Activated naive CD8-positive, alpha-beta T cell treated with anti-CD3 and anti-CD28 coated beads, Interleukin-2, amount 10 ng/mL, durations not matched to agents 7 days and 5 days (primary cell): ENCODE results near the gene PDP2. TPM values are rescaled to one million over a fixed set of nuclear protein-coding genes. Genes with fewer than 3 reads are reported as not detected.
"Not testable (repeated sequence)": the region's sequence is repeated elsewhere in the genome, so short reads cannot be mapped to it uniquely, and the experiment has no call there.

Experiments
- ATAC-seq: fragments of 150-1000 bp; cut with Tn5 transposase; one replicate; pipeline ENCODE4 v1.10.0; 2021; ENCODE audit warnings: low read depth, moderate library complexity
- POLR2A ChIA-PET: fragments of 350-600 bp; sonication (Branson Sonifier 250); formaldehyde crosslinking; loops from one replicate; lab custom pipeline; 2021; ENCODE audit warnings: antibody characterized with exemption; lab: Charles Lee
- DNase-seq: peaks from one replicate; pipeline ENCODE4 v3.0.0; 2021
- H3K27ac Mint-ChIP-seq: one replicate; pipeline ENCODE4 v1.8.0; 2022; ENCODE audit warnings: mild to moderate bottlenecking, mixed read lengths
- H3K27me3 Mint-ChIP-seq: one replicate; pipeline ENCODE4 v1.8.0; 2022; ENCODE audit warnings: mild to moderate bottlenecking, moderate library complexity, mixed read lengths
- H3K36me3 Mint-ChIP-seq: one replicate; pipeline ENCODE4 v1.8.0; 2021; ENCODE audit warnings: mild to moderate bottlenecking, mixed read lengths
- H3K4me1 Mint-ChIP-seq: one replicate; pipeline ENCODE4 v1.8.0; 2021; ENCODE audit warnings: mixed read lengths
- H3K4me3 Mint-ChIP-seq: one replicate; pipeline ENCODE4 v1.8.0; 2022; ENCODE audit warnings: mild to moderate bottlenecking, moderate library complexity, mixed read lengths
- H3K9me3 Mint-ChIP-seq: one replicate; pipeline ENCODE4 v1.8.0; 2021; ENCODE audit warnings: mixed read lengths
- total RNA-seq, 2 experiments: library from RNA; stranded (reverse); gene quantifications; one replicate each; pipeline ENCODE4 v1.2.3, GENCODE V29; 2021

Gene PDP2
- total RNA-seq, 2 experiments from 2014 or later = 26.6 TPM

- peaks cover 3% of the 10 kb centered on the region for H3K27me3 Mint-ChIP-seq
- ATAC-seq (peak; percentile 91), DNase-seq (peak; percentile 64)
- peaks cover 2% of the 10 kb centered on the region for H3K36me3 Mint-ChIP-seq
- H3K4me3 Mint-ChIP-seq = no peak overlapping the region
- POLR2A ChIA-PET = interaction anchor here (1.0 to 1.8 kb wide), 3 partner anchors 15 to 37 kb away, joined by 3 to 7 read pairs (median 4); partner anchors contain the start of gene PDP2
- H3K4me1 Mint-ChIP-seq = peaks cover 15% of the 10 kb centered on the region
- no peaks in the 10 kb centered on the region for H3K9me3 Mint-ChIP-seq
- no peak overlapping the region for H3K27ac Mint-ChIP-seq
Measured at GRCh38 chr16:66894948-66895688, 14.8 kb downstream of the PDP2 start.

DNA sequence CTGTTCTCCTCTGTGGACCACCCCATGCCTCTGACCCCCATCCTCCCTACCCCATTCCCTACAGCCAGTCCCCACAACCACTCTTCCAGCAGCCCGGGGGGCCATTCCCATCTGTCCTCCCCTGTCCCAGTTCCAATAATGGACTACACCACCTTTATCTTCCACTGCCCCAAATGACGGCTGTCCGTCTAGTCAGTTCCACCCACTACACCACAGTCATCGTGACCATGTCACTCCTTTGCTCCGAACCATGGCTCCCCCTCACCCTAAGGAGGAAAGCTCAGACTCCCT is 15.3 kb downstream of the PDP2 start:
- DNase-seq (no peak), ATAC-seq (no peak)
- POLR2A ChIA-PET = interaction anchor here (1.0 to 1.8 kb wide), 3 partner anchors 15 to 36 kb away, joined by 3 to 7 read pairs (median 4); partner anchors contain the start of gene PDP2
- Mint-ChIP-seq H3K27me3 (peaks cover 3% of the 10 kb centered on the region), H3K36me3 (peaks cover 2% of the 10 kb centered on the region), H3K4me3 (no peak overlapping the region), H3K4me1 (peaks cover 15% of the 10 kb centered on the region), H3K9me3 (no peaks in the 10 kb centered on the region), H3K27ac (no peak overlapping the region)

- Mint-ChIP-seq H3K36me3 (peaks cover 2% of the 10 kb centered on the region), H3K27me3 (peaks cover 3% of the 10 kb centered on the region), H3K27ac (peak overlapping the region; percentile 3), H3K9me3 (no peaks in the 10 kb centered on the region), H3K4me1 (peaks cover 15% of the 10 kb centered on the region), H3K4me3 (no peak overlapping the region)
- DNase-seq (no peak), ATAC-seq (no peak)
- POLR2A ChIA-PET = interaction anchor here (1.0 to 1.8 kb wide), 3 partner anchors 16 to 36 kb away, joined by 3 to 7 read pairs (median 4); partner anchors contain the start of gene PDP2
Measured at GRCh38 chr16:66895999-66896398, 15.7 kb downstream of the PDP2 start.

DNA sequence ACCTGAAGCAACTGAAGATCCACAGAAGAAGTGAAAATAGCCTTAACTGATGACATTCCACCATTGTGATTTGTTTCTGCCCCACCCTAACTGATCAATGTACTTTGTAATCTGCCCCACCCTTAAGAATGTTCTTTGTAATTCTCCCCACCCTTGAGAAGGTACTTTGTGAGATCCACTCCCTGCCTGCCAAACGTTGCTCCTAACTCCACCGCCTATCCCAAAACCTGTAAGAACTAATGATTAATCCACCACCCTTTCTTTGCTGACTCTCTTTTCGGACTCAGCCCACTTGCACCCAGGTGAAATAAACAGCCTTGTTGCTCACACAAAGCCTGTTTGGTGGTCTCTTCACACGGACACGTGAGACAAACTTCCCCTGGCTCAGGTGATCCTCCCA is 16.4 kb downstream of the PDP2 start:
- H3K36me3 Mint-ChIP-seq, ATAC-seq, H3K4me3 Mint-ChIP-seq, H3K27ac Mint-ChIP-seq, POLR2A ChIA-PET, DNase-seq, H3K9me3 Mint-ChIP-seq, H3K27me3 Mint-ChIP-seq: not testable (repeated sequence)
- peaks cover 15% of the 10 kb centered on the region for H3K4me1 Mint-ChIP-seq

GRCh38 chr16:66898207-66898606 is 17.9 kb downstream of the PDP2 start:
- no peak for DNase-seq
- H3K27ac Mint-ChIP-seq = no peak overlapping the region
- ATAC-seq = no peak
- no peak overlapping the region for H3K4me3 Mint-ChIP-seq
- H3K36me3 Mint-ChIP-seq = no peaks in the 10 kb centered on the region
- peaks cover 3% of the 10 kb centered on the region for H3K27me3 Mint-ChIP-seq
- POLR2A ChIA-PET = no interaction called here
- H3K9me3 Mint-ChIP-seq = no peaks in the 10 kb centered on the region
- peaks cover 7% of the 10 kb centered on the region for H3K4me1 Mint-ChIP-seq

GRCh38 chr16:66898933-66899309 is 18.6 kb downstream of the PDP2 start:
- no peaks in the 10 kb centered on the region for H3K9me3 Mint-ChIP-seq
- peaks cover 3% of the 10 kb centered on the region for H3K27me3 Mint-ChIP-seq
- no peak overlapping the region for H3K4me3 Mint-ChIP-seq
- ATAC-seq (no peak), DNase-seq (no peak)
- peak overlapping the region; percentile 27 for H3K27ac Mint-ChIP-seq
- no peaks in the 10 kb centered on the region for H3K36me3 Mint-ChIP-seq
- POLR2A ChIA-PET = no interaction called here
- H3K4me1 Mint-ChIP-seq = peaks cover 6% of the 10 kb centered on the region

GRCh38 chr16:66899310-66899944 is 19.1 kb downstream of the PDP2 start:
- Mint-ChIP-seq H3K4me1 (peaks cover 5% of the 10 kb centered on the region), H3K27me3 (peaks cover 3% of the 10 kb centered on the region), H3K9me3 (no peaks in the 10 kb centered on the region), H3K36me3 (no peaks in the 10 kb centered on the region), H3K27ac (no peak overlapping the region), H3K4me3 (no peak overlapping the region)
- DNase-seq = no peak
- no peak for ATAC-seq
- POLR2A ChIA-PET = no interaction called here

DNA sequence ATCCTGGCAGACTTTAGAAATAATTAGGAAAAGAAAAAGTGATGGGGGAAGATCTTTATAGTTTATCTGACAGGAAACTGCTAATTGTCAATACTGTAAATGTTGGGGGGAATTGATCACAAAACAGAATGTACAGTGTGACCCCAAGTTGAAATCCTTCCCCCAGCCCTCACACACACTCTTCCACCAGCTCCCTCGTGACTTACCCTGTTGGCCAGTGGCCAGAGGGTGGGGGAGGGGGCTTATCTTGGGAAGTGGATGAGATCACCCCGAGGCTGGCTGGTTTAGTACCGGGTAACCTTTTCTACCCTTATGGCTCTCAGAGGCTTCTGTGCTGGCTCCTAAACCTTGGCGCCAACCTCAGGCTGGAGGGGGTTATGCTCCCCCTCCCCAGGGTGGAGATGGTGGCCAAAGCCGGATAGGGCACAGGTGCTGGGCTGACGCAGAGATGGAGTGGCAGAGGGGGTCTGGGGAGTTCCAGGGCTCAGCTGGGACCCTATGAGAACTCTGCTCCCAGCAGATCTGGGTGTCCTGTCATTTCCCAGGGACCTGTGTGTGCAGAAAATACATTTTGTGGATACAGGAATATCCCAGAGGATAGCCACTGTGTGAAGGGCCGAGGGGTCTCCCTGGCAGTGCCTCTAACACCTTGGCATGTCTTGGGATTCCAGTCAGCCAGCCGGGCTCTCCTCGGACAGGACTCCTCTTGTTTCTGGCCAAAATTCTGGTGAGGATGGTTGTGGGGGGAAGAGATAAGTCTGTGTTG is 19.8 kb downstream of the PDP2 start:
- Mint-ChIP-seq H3K27me3 (peaks cover 3% of the 10 kb centered on the region), H3K4me1 (peaks cover 4% of the 10 kb centered on the region), H3K9me3 (no peaks in the 10 kb centered on the region), H3K36me3 (no peaks in the 10 kb centered on the region), H3K4me3 (no peak overlapping the region), H3K27ac (no peak overlapping the region)
- POLR2A ChIA-PET = no interaction called here
- DNase-seq (no peak), ATAC-seq (no peak)

DNA sequence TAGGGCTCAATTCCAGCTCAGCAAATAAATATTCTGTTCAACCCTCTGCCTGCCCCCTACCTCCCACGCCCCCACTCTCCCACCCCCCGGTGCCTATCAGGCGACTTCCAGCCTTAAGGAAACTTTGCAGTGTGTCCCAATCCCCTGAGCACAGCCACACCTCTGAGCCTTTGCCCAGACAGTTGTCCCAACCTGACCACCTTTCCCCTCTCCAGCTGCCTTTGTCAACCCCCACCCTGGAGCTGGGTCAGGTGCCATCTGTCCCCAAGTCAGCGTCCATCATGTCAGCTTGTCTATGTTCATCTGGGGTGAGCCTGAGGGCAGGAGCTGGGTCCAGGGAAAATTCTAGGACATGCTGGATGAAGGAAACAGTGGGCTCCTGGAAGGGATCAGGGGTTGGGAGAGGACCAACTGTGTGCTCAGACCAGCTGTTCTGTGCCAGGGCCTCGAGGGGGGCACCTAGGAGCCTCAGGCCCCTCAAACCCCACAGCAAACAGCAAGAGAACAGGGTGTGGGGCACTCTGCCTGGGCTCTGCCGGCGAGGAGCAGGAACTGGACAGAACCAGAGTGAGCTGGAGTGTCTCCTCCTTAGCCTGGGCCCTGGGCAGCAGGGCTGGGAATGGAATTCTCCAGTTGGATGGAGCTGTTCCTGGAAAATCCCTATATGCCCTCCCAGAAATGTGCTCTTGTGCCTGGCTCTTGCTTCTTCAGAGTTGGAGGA is 20.6 kb downstream of the PDP2 start:
- H3K4me3 Mint-ChIP-seq = no peak overlapping the region
- no peak overlapping the region for H3K27ac Mint-ChIP-seq
- POLR2A ChIA-PET = no interaction called here
- H3K4me1 Mint-ChIP-seq = peaks cover 6% of the 10 kb centered on the region
- ATAC-seq = no peak
- H3K36me3 Mint-ChIP-seq = no peaks in the 10 kb centered on the region
- no peak for DNase-seq
- peaks cover 3% of the 10 kb centered on the region for H3K27me3 Mint-ChIP-seq
- H3K9me3 Mint-ChIP-seq = no peaks in the 10 kb centered on the region

DNA sequence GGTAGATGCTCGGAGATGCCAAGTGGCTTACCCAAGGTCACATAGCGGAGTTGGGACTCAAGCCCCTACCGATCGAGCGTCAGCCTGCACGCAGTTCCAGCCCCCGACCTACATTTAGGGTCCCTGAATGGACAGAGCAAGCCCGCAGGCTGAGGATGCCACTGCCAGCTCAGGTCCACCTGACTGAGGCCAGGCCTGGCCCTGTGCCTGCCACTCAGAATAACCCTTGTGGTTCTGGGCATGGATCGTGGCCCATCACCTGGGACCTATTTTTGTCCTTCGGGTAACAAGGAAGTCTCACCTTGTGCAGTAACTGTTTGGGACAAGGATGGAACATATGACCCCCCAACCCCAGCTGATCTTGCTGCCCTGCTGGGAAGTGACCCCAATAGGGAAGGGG is 21.3 kb downstream of the PDP2 start:
- Mint-ChIP-seq H3K4me1 (peaks cover 11% of the 10 kb centered on the region), H3K9me3 (no peaks in the 10 kb centered on the region), H3K27me3 (peaks cover 3% of the 10 kb centered on the region), H3K36me3 (no peaks in the 10 kb centered on the region), H3K4me3 (no peak overlapping the region), H3K27ac (no peak overlapping the region)
- DNase-seq (no peak), ATAC-seq (no peak)
- POLR2A ChIA-PET = no interaction called here

GRCh38 chr16:66902648-66903543 is 22.6 kb downstream of the PDP2 start:
- Mint-ChIP-seq H3K36me3 (no peaks in the 10 kb centered on the region), H3K4me3 (no peak overlapping the region), H3K27me3 (peaks cover 3% of the 10 kb centered on the region), H3K27ac (no peak overlapping the region), H3K4me1 (peaks cover 11% of the 10 kb centered on the region), H3K9me3 (no peaks in the 10 kb centered on the region)
- POLR2A ChIA-PET = no interaction called here
- ATAC-seq (no peak), DNase-seq (no peak)

GRCh38 chr16:66903544-66904427 is 23.5 kb downstream of the PDP2 start:
- POLR2A ChIA-PET = no interaction called here
- H3K27me3 Mint-ChIP-seq = peaks cover 1% of the 10 kb centered on the region
- H3K27ac Mint-ChIP-seq = no peak overlapping the region
- ATAC-seq = no peak
- H3K4me1 Mint-ChIP-seq = peaks cover 10% of the 10 kb centered on the region
- no peaks in the 10 kb centered on the region for H3K36me3 Mint-ChIP-seq
- H3K9me3 Mint-ChIP-seq = no peaks in the 10 kb centered on the region
- no peak for DNase-seq
- no peak overlapping the region for H3K4me3 Mint-ChIP-seq
